GM12865 (cell line): Measurements from ENCODE around the gene NQO1.

Experiments used
- DNase-seq: peaks from one replicate; pipeline ENCODE4 v3.0.0; 2010; ENCODE audit warnings: low read depth
- H3K4me3 ChIP-seq: 2 replicates; pipeline ENCODE4 v1.5.1; 2011; ENCODE audit warnings: mild to moderate bottlenecking, low read depth, low read length, control low read depth
- CTCF ChIP-seq: IDR thresholded peaks from 2 replicates; pipeline ENCODE4 v1.5.1; 2011; ENCODE audit warnings: low read length, control low read depth, low read depth, inconsistent platforms; ENCODE audit not compliant: insufficient read depth; ENCODE audit errors: missing control alignments

NQO1 gene

GRCh38 chr16:69726313-69727060 is at the start of gene NQO1:
NQO1 (minus strand) TSS chr16:69726560; CDS start chr16:69726439, 121 bp downstream.
- no peak for TF ChIP-seq CTCF
- H3K4me3 ChIP-seq, result peak within 1 kb of the TSS; percentile 63
- peak; percentile 97 for DNase-seq

- TF ChIP-seq CTCF, result no peak
- no peak overlapping the region for H3K4me3 ChIP-seq
- DNase-seq, result no peak
Measured at GRCh38 chr16:69775563-69775962, 49.2 kb upstream of the NQO1 start.

GRCh38 chr16:69773260-69773947 is 47.0 kb upstream of the NQO1 start:
- peak; percentile 63 for DNase-seq
- H3K4me3 ChIP-seq, result no peak overlapping the region
- TF ChIP-seq CTCF, result no peak

GRCh38 chr16:69771651-69771967 is 45.2 kb upstream of the NQO1 start:
- no peak for DNase-seq
- no peak overlapping the region for H3K4me3 ChIP-seq
- TF ChIP-seq CTCF, result no peak

GRCh38 chr16:69769404-69769803 is 43.0 kb upstream of the NQO1 start:
- TF ChIP-seq CTCF, result no peak
- DNase-seq, result no peak
- no peak overlapping the region for H3K4me3 ChIP-seq

GRCh38 chr16:69768666-69769065 is 42.3 kb upstream of the NQO1 start:
- DNase-seq, result no peak
- H3K4me3 ChIP-seq, result no peak overlapping the region

More at GRCh38 chr16:69768666-69769065, 42.3 kb upstream of the NQO1 start:
- no peak for TF ChIP-seq CTCF
